Left ventricle myocardium inferior (tissue), 1 donor: ENCODE results near the gene OR8B8. TPM values are rescaled to one million over a fixed set of nuclear protein-coding genes. Genes with fewer than 3 reads are reported as not detected.

Experiments used
- DNase-seq: peaks from one replicate; pipeline ENCODE4 v3.0.0-alpha.2; 2020
- H3K27ac ChIP-seq: fragments of 200-600 bp; replicated peaks from 2 replicates; pipeline ENCODE4 v1.8.0; 2021
- H3K27me3 ChIP-seq: fragments of 200-600 bp; 2 replicates; pipeline ENCODE4 v1.8.0; 2021; ENCODE audit warnings: low read depth
- H3K36me3 ChIP-seq: fragments of 200-600 bp; 2 replicates; pipeline ENCODE4 v1.8.0; 2021
- H3K4me1 ChIP-seq: fragments of 200-600 bp; 2 replicates; pipeline ENCODE4 v1.8.0; 2021
- H3K4me3 ChIP-seq: fragments of 200-600 bp; 2 replicates; pipeline ENCODE4 v1.8.0; 2021; ENCODE audit warnings: mild to moderate bottlenecking, moderate library complexity
- H3K9me3 ChIP-seq: fragments of 200-600 bp; replicated peaks from 2 replicates; pipeline ENCODE4 v1.8.0; 2021
- CTCF ChIP-seq: fragments of 200-600 bp; IDR thresholded peaks from 2 replicates; pipeline ENCODE4 v1.8.0; 2021; ENCODE audit warnings: antibody characterized with exemption, mild to moderate bottlenecking, borderline replicate concordance
- intact Hi-C: fragments of 100-400 bp; cut with micrococcal nuclease; formaldehyde crosslinking; loops from one replicate; pipeline ENCODE4 v1.11.0; 2022
- total RNA-seq: library from RNA; stranded (reverse); fragmentation: NEBNext Ultra II Directional; extraction: Animal tissue kit (Norgen Biotek cat#: 25700); gene quantifications from one replicate; pipeline ENCODE4 v1.2.1, GENCODE V29; 2021
- donor health status: DM: no; HTN: yes; CAD: no; lungs with severe emphysema.

Gene OR8B8
- total RNA-seq, 1 donor from 2014 or later = not detected

DNA sequence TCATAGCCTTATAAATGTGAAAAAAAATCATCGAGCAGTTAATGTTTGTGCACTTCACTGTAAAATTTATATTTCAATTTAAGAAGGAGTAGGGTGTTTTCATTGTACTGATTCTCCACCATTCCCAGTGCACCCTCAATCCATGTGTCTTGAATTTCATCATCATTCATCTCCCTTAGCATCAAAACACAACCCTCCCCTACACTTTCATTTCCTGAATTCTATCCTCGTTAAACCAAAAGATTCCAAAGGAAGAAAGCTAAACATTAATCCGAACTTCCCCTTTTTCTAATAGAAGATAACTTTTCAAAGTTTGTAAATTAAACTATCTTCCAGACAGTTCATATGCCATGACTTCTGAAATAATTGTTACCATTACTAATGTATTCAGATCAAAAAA is 34.1 kb upstream of the OR8B8 start:
- TF ChIP-seq CTCF = no peak
- no peak overlapping the region for H3K27ac ChIP-seq

DNA sequence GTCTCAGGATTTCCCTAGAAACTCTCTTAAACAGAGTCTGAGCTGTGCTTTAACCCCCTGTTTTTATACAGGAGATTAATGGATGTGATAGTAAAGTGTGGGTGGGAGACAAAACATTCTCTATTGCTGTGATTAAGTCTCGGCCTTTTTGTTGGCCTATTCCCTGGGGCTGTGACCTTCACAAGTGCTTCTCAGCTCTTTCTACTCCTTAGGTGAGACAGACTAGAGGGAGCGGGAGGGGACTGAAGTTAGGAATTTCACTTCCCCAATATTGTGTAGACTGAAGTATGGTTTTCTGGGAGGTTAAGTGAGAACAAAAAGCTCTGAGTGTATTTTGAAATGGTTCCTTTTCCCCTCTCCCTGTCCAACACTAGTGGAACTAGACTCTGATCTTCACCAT is 29.8 kb upstream of the OR8B8 start:
- Histone ChIP-seq H3K27me3 (no peaks in the 10 kb centered on the region), H3K27ac (no peak overlapping the region), H3K4me3 (no peak overlapping the region), H3K9me3 (no peaks in the 10 kb centered on the region), H3K4me1 (peaks cover 19% of the 10 kb centered on the region), H3K36me3 (no peaks in the 10 kb centered on the region)
- intact Hi-C loops = no loop called here
- no peak for DNase-seq
- no peak for TF ChIP-seq CTCF

More for the DNA sequence above, 34.1 kb upstream of the OR8B8 start:
- no peak overlapping the region for H3K4me3 ChIP-seq
- no peaks in the 10 kb centered on the region for H3K4me1 ChIP-seq
- H3K36me3 ChIP-seq = no peaks in the 10 kb centered on the region
- DNase-seq = no peak
- peaks cover 10% of the 10 kb centered on the region for H3K27me3 ChIP-seq
- intact Hi-C loops = no loop called here
- H3K9me3 ChIP-seq = no peaks in the 10 kb centered on the region

DNA sequence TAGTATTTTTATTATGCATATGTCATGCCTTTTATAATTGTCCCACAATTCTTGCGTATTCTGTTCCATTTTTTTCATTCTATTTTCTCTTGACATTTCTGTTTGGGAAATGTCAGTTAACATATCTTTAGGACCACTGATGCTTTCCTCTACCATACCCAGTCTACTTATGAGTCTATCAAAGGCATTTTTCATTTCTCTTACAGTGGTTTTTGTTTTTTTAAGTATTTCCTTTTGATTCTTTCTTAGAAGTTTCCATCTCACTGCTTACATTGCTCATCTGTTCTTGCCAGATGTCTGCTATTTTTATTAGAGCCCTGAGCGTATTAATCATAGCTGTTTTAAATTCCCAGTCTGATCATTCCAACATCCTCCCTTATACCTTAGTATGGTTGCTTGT is 29.3 kb upstream of the OR8B8 start:
- H3K4me1 ChIP-seq = peaks cover 21% of the 10 kb centered on the region
- TF ChIP-seq CTCF = no peak
- H3K9me3 ChIP-seq = no peaks in the 10 kb centered on the region
- H3K36me3 ChIP-seq = no peaks in the 10 kb centered on the region
- H3K27me3 ChIP-seq = no peaks in the 10 kb centered on the region
- no peak for DNase-seq
- H3K4me3 ChIP-seq = no peak overlapping the region
- no peak overlapping the region for H3K27ac ChIP-seq
- intact Hi-C loops = no loop called here

DNA sequence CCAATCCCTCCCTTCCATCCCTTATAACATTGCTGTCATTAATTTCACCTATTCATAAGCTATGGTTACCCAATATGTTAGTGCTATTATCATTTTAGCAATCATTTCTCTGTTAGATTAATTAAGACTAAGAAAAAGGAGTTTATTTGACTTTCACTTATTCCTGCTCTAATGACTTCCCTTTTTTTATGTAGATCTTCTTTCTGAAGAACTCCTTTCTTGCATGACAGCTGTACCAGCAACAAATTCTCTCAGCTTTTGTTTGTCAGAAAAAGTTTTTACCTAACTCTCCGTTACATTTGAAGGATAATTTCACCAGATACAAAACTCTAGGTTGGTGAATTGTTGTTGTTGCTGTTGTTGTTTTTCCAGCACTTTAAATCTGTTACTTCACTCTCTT is 28.6 kb upstream of the OR8B8 start:
- DNase-seq = no peak
- peaks cover 21% of the 10 kb centered on the region for H3K4me1 ChIP-seq
- H3K4me3 ChIP-seq = no peak overlapping the region
- H3K27me3 ChIP-seq = no peaks in the 10 kb centered on the region
- H3K36me3 ChIP-seq = no peaks in the 10 kb centered on the region
- intact Hi-C loops = no loop called here
- H3K9me3 ChIP-seq = no peaks in the 10 kb centered on the region
- TF ChIP-seq CTCF = no peak
- H3K27ac ChIP-seq = no peak overlapping the region

GRCh38 chr11:124473476-124473875 is 28.0 kb upstream of the OR8B8 start:
- intact Hi-C loops = no loop called here

More at GRCh38 chr11:124473476-124473875, 28.0 kb upstream of the OR8B8 start:
- DNase-seq = no peak
- TF ChIP-seq CTCF = no peak
- no peaks in the 10 kb centered on the region for H3K27me3 ChIP-seq
- H3K36me3 ChIP-seq = no peaks in the 10 kb centered on the region
- peaks cover 21% of the 10 kb centered on the region for H3K4me1 ChIP-seq
- H3K9me3 ChIP-seq = no peaks in the 10 kb centered on the region
- no peak overlapping the region for H3K4me3 ChIP-seq
- no peak overlapping the region for H3K27ac ChIP-seq
